H1 (cell line): Measurements from ENCODE around the gene EPHB1. TPM values are rescaled to one million over a fixed set of nuclear protein-coding genes. Genes with fewer than 3 reads are reported as not detected.

Experiments
- CTCF ChIA-PET: fragments of 300-600 bp; sonication (Branson Sonifier 250); formaldehyde crosslinking; loops from one replicate; lab custom pipeline; 2021; ENCODE audit not compliant: partially characterized antibody; lab: Charles Lee
- POLR2A ChIA-PET: fragments of 300-600 bp; sonication (Branson Sonifier 250); formaldehyde crosslinking; loops from one replicate; lab custom pipeline; 2021; ENCODE audit warnings: inconsistent platforms; ENCODE audit not compliant: partially characterized antibody; lab: Charles Lee
- DNase-seq, 2 experiments: peaks; one replicate each; pipeline versions ENCODE4 v3.0.0 to v3.0.0-alpha.2; 2010 to 2022; ENCODE audit warnings: low spot score in 2 of 2, low read depth in 1 of 2, mixed read lengths in 1 of 2
- FAIRE-seq: peaks from 2 replicates; lab custom pipeline; 2011; peaks lifted over from hg19 to GRCh38; lab: Jason Lieb, UNC
- H2AFZ ChIP-seq: 2 replicates; pipeline ENCODE4 v1.8.1; 2012; ENCODE audit warnings: low read length, inconsistent platforms
- H2AK5ac ChIP-seq: 2 replicates; pipeline ENCODE4 v1.6.1; 2013; ENCODE audit warnings: low read depth, low read length
- H2BK120ac ChIP-seq: replicated peaks from 2 replicates; pipeline ENCODE3; 2013; ENCODE audit warnings: low read depth, low read length, inconsistent platforms
- H2BK12ac ChIP-seq: 2 replicates; pipeline ENCODE4 v1.6.1; 2013; ENCODE audit warnings: low read depth, low read length
- H2BK15ac ChIP-seq: 2 replicates; pipeline ENCODE4 v1.6.1; 2013; ENCODE audit warnings: low read length
- H2BK20ac ChIP-seq: 2 replicates; pipeline ENCODE4 v1.6.1; 2013; ENCODE audit warnings: low read length
- H2BK5ac ChIP-seq: 2 replicates; pipeline ENCODE4 v1.6.1; 2013; ENCODE audit warnings: low read depth, low read length
- H3K14ac ChIP-seq: 2 replicates; pipeline ENCODE4 v1.6.1; 2013; ENCODE audit warnings: inconsistent platforms; ENCODE audit not compliant: insufficient read length
- H3K18ac ChIP-seq: 2 replicates; pipeline ENCODE4 v1.6.1; 2013; ENCODE audit warnings: low read length; ENCODE audit errors: extremely low read depth
- H3K23ac ChIP-seq: 2 replicates; pipeline ENCODE4 v1.6.1; 2013; ENCODE audit warnings: inconsistent platforms; ENCODE audit not compliant: insufficient read length
- H3K23me2 ChIP-seq: 2 replicates; pipeline ENCODE4 v1.6.1; 2013; ENCODE audit warnings: low read depth, low read length
- H3K27ac ChIP-seq: 2 replicates; pipeline ENCODE4 v1.6.1; 2011; ENCODE audit warnings: low read depth, low read length, inconsistent platforms
- H3K27me3 ChIP-seq, 4 experiments: replicated peaks in 1 of 4; 1 replicate in 1 of 4; 2 replicates in 3 of 4; pipeline versions ENCODE4 v1.6.1 to v1.8.1; 2011 to 2013; ENCODE audit warnings: low read length in 3 of 4, mild to moderate bottlenecking in 3 of 4, inconsistent platforms in 2 of 4, mixed read lengths in 2 of 4, moderate library complexity in 1 of 4; ENCODE audit not compliant: control insufficient read depth in 3 of 4, insufficient read depth in 3 of 4; ENCODE audit errors: extremely low read depth in 1 of 4
- H3K36me3 ChIP-seq, 4 experiments: 2 replicates each; pipeline versions ENCODE4 v1.6.1 to v1.8.1; 2011 to 2013; ENCODE audit warnings: mild to moderate bottlenecking in 4 of 4, low read length in 3 of 4, moderate library complexity in 2 of 4, control low read depth in 1 of 4, inconsistent platforms in 1 of 4; ENCODE audit not compliant: insufficient read depth in 4 of 4, control insufficient read depth in 2 of 4
- H3K4ac ChIP-seq: replicated peaks from 2 replicates; pipeline ENCODE3; 2013; ENCODE audit warnings: low read length, low read depth, mixed read lengths, inconsistent platforms; ENCODE audit not compliant: insufficient read length
- H3K4me1 ChIP-seq, 4 experiments: replicated peaks in 1 of 4; 1 replicate in 1 of 4; 2 replicates in 3 of 4; pipeline versions ENCODE4 v1.6.1 to v1.8.1; 2011 to 2013; ENCODE audit warnings: low read length in 3 of 4, inconsistent platforms in 2 of 4, mixed read lengths in 1 of 4; ENCODE audit not compliant: insufficient read depth in 4 of 4, control insufficient read depth in 3 of 4
- H3K4me2 ChIP-seq, 2 experiments: 2 replicates each; pipeline versions ENCODE4 v1.6.1 to v1.8.1; 2011 to 2013; ENCODE audit warnings: low read depth in 2 of 2, low read length in 2 of 2, control low read depth in 1 of 2, inconsistent platforms in 1 of 2, mild to moderate bottlenecking in 1 of 2; ENCODE audit not compliant: insufficient read depth in 1 of 2
- H3K4me3 ChIP-seq, 4 experiments: fragments of 200-600, 300-600 bp in 1 of 4; sonication (generic), shearing (Covaris generic), sonication (Bioruptor Twin) in 1 of 4; 2 replicates each; pipeline versions ENCODE4 v1.5.1 to v1.8.1; 2011 to 2016; ENCODE audit warnings: low read length in 4 of 4, low read depth in 3 of 4, control low read depth in 2 of 4, inconsistent platforms in 2 of 4, mild to moderate bottlenecking in 2 of 4, mixed read lengths in 1 of 4, moderate library complexity in 1 of 4; ENCODE audit not compliant: insufficient read depth in 2 of 4; ENCODE audit errors: extremely low read depth in 1 of 4
- H3K56ac ChIP-seq: replicated peaks from 2 replicates; pipeline ENCODE3; 2013; ENCODE audit warnings: low read depth, mild to moderate bottlenecking, mixed read lengths, low read length, inconsistent platforms; ENCODE audit not compliant: insufficient read length
- H3K79me1 ChIP-seq: 2 replicates; pipeline ENCODE4 v1.6.1; 2013; ENCODE audit warnings: low read depth, low read length, control low read depth
- H3K79me2 ChIP-seq, 2 experiments: 2 replicates each; pipeline versions ENCODE4 v1.6.1 to v1.8.1; 2012 to 2013; ENCODE audit warnings: low read length in 2 of 2, mild to moderate bottlenecking in 2 of 2, inconsistent platforms in 1 of 2; ENCODE audit not compliant: insufficient read depth in 2 of 2, control insufficient read depth in 1 of 2
- H3K9ac ChIP-seq, 4 experiments: replicated peaks in 1 of 4; 1 replicate in 1 of 4; 2 replicates in 3 of 4; pipeline versions ENCODE4 v1.6.1 to v1.8.1; 2011 to 2013; ENCODE audit warnings: low read depth in 3 of 4, low read length in 3 of 4, control low read depth in 2 of 4, mild to moderate bottlenecking in 2 of 4, moderate library complexity in 2 of 4, inconsistent platforms in 1 of 4; ENCODE audit errors: extremely low read depth in 1 of 4
- H3K9me3 ChIP-seq, 2 experiments: 2 replicates each; pipeline versions ENCODE4 v1.6.1 to v1.8.1; 2012 to 2013; ENCODE audit warnings: mild to moderate bottlenecking in 2 of 2, moderate library complexity in 2 of 2, control low read depth in 1 of 2, inconsistent platforms in 1 of 2, low read depth in 1 of 2, low read length in 1 of 2, mixed read lengths in 1 of 2; ENCODE audit not compliant: insufficient read depth in 2 of 2
- H4K20me1 ChIP-seq, 2 experiments: replicated peaks in 1 of 2; 2 replicates each; pipeline versions ENCODE3 to v1.8.1; 2011 to 2013; ENCODE audit warnings: inconsistent platforms in 2 of 2, low read length in 2 of 2, mild to moderate bottlenecking in 1 of 2; ENCODE audit not compliant: insufficient read depth in 2 of 2, control insufficient read depth in 1 of 2
- H4K5ac ChIP-seq: 2 replicates; pipeline ENCODE4 v1.6.1; 2013; ENCODE audit warnings: low read length, low read depth, mixed read lengths, inconsistent platforms; ENCODE audit not compliant: insufficient read length
- H4K8ac ChIP-seq: 2 replicates; pipeline ENCODE4 v1.8.0; 2013; ENCODE audit warnings: mild to moderate bottlenecking, moderate library complexity, low read length, inconsistent platforms; ENCODE audit not compliant: insufficient read depth; ENCODE audit errors: extremely low read depth
- H4K91ac ChIP-seq: replicated peaks from 2 replicates; pipeline ENCODE3; 2013; ENCODE audit warnings: low read length, mixed read lengths, inconsistent platforms; ENCODE audit not compliant: insufficient read length
- ATF2 ChIP-seq: IDR thresholded peaks from 2 replicates; pipeline ENCODE4 v1.6.1; 2012; ENCODE audit warnings: low read length, inconsistent platforms
- CBX5 ChIP-seq: fragments of 300-800, 300-1000 bp; sonication (generic); IDR thresholded peaks from 2 replicates; pipeline ENCODE4 v1.7.1; 2016; ENCODE audit warnings: antibody characterized with exemption, low read length, low read depth
- JUN ChIP-seq: IDR thresholded peaks from 2 replicates; pipeline ENCODE4 v1.6.1; 2011; ENCODE audit warnings: low read depth, mild to moderate bottlenecking, improper control_type of control experiment, low read length
- MAX ChIP-seq: IDR thresholded peaks from 2 replicates; pipeline ENCODE4 v1.6.1; 2012; ENCODE audit warnings: inconsistent platforms
- NANOG ChIP-seq: IDR thresholded peaks from 2 replicates; pipeline ENCODE4 v1.6.1; 2011; ENCODE audit warnings: low read length, low read depth, mild to moderate bottlenecking, inconsistent platforms; ENCODE audit not compliant: insufficient read depth, poor library complexity, severe bottlenecking
- POU5F1 ChIP-seq: IDR thresholded peaks from 2 replicates; pipeline ENCODE4 v1.6.1; 2011; ENCODE audit warnings: low read depth, mild to moderate bottlenecking, low read length, moderate library complexity
- RNF2 ChIP-seq: fragments of 200-900, 300-1000 bp; sonication (generic); IDR thresholded peaks from 2 replicates; pipeline ENCODE4 v1.7.1; 2016; ENCODE audit warnings: borderline replicate concordance, low read depth, mild to moderate bottlenecking, antibody characterized with exemption, low read length; ENCODE audit not compliant: poor library complexity, severe bottlenecking; ENCODE audit errors: missing control alignments
- WGBS, 2 experiments: shearing (Covaris generic) in 1 of 2; methylation state at CpG; one replicate each; pipeline versions ENCODE4 v1.1.6 to v1.1.7; 2013 to 2015; ENCODE audit warnings: low lambda C conversion rate in 2 of 2, mixed read lengths in 2 of 2, inconsistent platforms in 1 of 2, low coverage in 1 of 2, missing lambda C conversion rate in 1 of 2; ENCODE audit not compliant: insufficient replicate concordance in 2 of 2, insufficient coverage in 1 of 2, insufficient read length in 1 of 2; ENCODE audit errors: extremely low coverage in 1 of 2, missing lambda C conversion rate in 1 of 2; 5-methylcytosine and 5-hydroxymethylcytosine counted together
- polyA plus RNA-seq, 7 experiments: library from polyadenylated mRNA; depleted of rRNA in 3 of 7; stranded (reverse) in 5 of 7; unstranded in 2 of 7; fragments of >200 nt in 5 of 7; fragments of 200-250 nt in 2 of 7; gene quantifications; 1 replicate in 5 of 7; 2 replicates in 1 of 7; 4 replicates in 1 of 7; pipeline versions ENCODE4 v1.2.1 to v1.2.3, GENCODE V29; 2011 to 2013; ENCODE audit warnings: missing spikeins in 2 of 7, mixed read lengths in 2 of 7
- total RNA-seq: library from RNA; stranded (reverse); fragmentation: NEBNext Ultra II Directional; extraction: Animal tissue kit (Norgen Biotek cat#: 25700); gene quantifications from 2 replicates; pipeline ENCODE4 v1.2.1, GENCODE V29; 2021

Gene EPHB1
- total and polyA plus RNA-seq, 2 of the 8 experiments (the other 6 are each of a cell fraction or from before 2014, with no cell fraction given), result 3.5 to 5.9 TPM

- ChIA-PET CTCF (interaction anchor here (1.0 to 2.4 kb wide), 2 partner anchors 161 to 835 kb away, joined by 4 to 7 read pairs; partner anchors contain the start of gene EPHB1), POLR2A (no interaction called here)
- Histone ChIP-seq H2BK12ac (no peak overlapping the region), H3K18ac (no peak overlapping the region), H3K79me2 (no peaks in the 10 kb centered on the region), H2AFZ (no peak overlapping the region), H3K27ac (no peak overlapping the region), H3K14ac (no peak overlapping the region), H3K79me1 (no peaks in the 10 kb centered on the region), H3K23me2 (no peaks in the 10 kb centered on the region; the same call in 1 of the 2 replicates), H2AK5ac (no peak overlapping the region), H3K9ac (no peak overlapping the region), H3K4me1 (no peaks in the 10 kb centered on the region), H4K8ac (no peak overlapping the region), H3K4me2 (no peak overlapping the region), H3K36me3 (peaks cover 0 to 4% (median 1%) of the 10 kb centered on the region in 4 experiments; a peak in 2 of 8 replicates), H2BK20ac (no peak overlapping the region), H3K4me3 (no peak overlapping the region), H4K20me1 (no peaks in the 10 kb centered on the region), H4K91ac (no peak overlapping the region), H3K56ac (no peak overlapping the region), H3K23ac (no peak overlapping the region), H2BK5ac (no peak overlapping the region), H3K27me3 (no peaks in the 10 kb centered on the region), H2BK120ac (no peak overlapping the region), H3K9me3 (peaks cover 6 to 9% of the 10 kb centered on the region in 2 experiments), H2BK15ac (no peak overlapping the region), H4K5ac (no peak overlapping the region), H3K4ac (no peak overlapping the region)
- TF ChIP-seq POU5F1 (no peak), JUN (no peak), RNF2 (no peak), CBX5 (no peak), MAX (no peak), NANOG (no peak), ATF2 (no peak)
- DNase-seq (no peak), FAIRE-seq (no peak)
- WGBS, 2 experiments, result 97% methylated on average over 2 of the region's 2 CpGs; no CpG with 5 or more reads in 1 of the 2 experiments
Observed at GRCh38 chr3:134956395-134956794, 161.3 kb downstream of the EPHB1 start.
